HG03135 (cell line): ENCODE results near the gene SLC13A3.

ENCODE experiments used
- ATAC-seq: cut with Tn5 transposase; IDR thresholded peaks from one replicate; pipeline ENCODE4 v1.9.1; 2021; ENCODE audit warnings: mild to moderate bottlenecking, moderate library complexity; ENCODE audit not compliant: unreplicated experiment

The SLC13A3 gene

GRCh38 chr20:46638134-46638897 is 12.9 kb downstream of the SLC13A3 start:
- no peak for ATAC-seq

GRCh38 chr20:46637427-46638133 is 13.7 kb downstream of the SLC13A3 start:
- no peak for ATAC-seq

DNA sequence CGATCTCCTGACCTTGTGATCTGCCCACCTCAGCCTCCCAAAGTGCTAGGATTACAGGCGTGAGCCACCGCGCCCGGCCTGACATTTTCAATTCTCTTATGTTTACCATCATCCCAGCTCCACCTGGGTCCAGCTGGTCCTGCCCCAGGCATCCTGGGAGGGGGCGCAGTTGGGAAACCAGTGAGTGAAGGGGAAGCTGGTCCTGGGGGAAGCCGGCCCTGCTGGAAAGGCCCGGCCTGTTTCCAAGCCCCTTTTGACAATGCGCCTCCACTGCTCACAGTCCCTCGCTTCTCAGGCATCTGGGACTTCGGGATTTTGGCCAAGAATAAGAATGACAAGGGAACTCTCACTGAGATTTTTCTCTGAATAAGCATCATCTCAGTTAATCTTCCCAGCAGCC is 14.2 kb downstream of the SLC13A3 start:
- ATAC-seq: no peak

GRCh38 chr20:46636514-46636913 is 14.7 kb downstream of the SLC13A3 start:
- ATAC-seq: no peak

DNA sequence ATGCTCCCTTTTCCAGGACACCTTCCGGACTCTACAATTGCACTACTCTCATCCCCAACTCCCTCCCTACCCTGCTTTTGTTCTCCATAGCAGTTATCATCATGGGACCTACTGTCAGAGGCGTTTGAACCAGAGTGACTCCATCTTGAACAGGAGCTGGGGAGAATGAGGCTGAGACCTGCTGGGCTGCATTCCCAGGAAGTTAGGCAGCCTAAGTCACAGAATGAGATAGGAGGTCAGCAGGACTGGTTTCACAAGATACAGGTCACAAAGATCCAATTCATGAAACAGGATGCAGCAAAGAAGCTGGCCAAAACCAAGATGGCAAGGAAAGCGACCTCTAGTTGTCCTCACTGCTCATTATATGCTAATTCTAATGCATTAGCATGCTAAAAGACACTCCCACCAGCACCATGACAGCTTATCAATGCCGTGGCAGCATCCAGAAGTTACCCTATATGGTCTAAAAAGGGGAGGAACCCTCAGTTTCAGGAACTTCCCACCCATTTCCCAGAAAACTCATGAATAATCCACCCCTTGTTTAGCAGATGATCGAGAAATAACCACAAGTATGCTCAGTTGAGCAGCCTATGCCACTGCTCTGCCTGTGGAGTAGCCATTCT is 15.6 kb downstream of the SLC13A3 start:
- ATAC-seq: no peak

DNA sequence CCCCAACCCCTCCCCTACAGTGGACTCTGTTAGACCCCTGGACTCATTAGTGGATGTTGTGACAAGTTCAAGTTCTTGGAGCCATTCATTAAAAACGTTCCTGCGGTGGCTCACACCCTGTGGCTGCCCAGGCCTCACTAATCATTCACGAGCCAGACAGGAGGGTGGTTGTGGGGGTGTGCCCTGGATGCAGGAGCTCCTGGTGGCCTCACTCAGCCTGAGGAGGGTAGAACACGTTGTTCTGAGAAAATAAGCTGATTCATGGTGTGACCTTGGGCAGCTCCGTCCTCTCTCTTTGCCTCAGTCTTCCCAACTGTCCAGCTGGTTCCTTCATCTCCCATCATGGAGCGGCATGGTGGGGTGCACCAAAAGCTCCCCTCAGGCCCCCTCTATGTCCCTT is 16.7 kb downstream of the SLC13A3 start:
- no peak for ATAC-seq

- ATAC-seq: no peak
Observed at GRCh38 chr20:46631874-46632446, 19.3 kb downstream of the SLC13A3 start.

GRCh38 chr20:46631212-46631869 is 19.9 kb downstream of the SLC13A3 start:
- no peak for ATAC-seq

DNA sequence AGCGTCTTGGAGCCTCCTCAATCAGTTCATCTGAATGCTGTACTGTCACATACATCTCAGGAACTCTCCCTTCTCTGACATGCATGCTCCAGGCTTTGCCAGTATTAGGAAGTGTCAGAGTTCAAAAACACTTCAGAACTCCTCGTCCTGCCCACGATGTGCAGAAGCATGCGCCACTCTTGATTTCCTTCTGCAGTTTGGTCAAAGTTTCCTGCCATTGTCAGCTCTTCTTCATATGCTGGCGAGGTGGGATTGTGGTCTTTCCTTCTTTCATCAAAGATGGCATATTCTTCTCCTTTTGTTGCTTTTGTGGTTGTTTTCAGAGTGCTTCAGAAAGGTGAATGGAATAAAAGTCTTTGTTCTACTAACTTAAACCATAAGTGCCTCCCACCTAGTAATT is 21.0 kb downstream of the SLC13A3 start:
- no peak for ATAC-seq

DNA sequence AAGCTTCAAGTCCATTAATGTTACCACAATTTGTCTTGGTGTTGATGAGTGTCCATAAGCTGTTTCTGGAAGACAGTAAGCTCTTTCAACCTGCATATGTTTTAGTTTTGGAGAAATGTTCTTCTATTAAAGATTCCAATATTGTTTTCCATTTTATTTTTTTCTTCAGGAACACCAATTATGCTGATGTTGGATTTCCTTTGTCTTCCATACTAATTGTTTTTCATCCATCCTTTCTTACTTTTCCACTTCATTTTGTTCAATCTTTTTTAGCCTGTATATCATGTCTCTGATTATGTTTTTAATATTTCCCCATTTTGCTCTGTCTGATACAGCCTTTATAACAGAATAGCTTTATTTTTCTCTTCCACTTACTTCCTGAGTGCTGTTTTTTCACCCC is 21.9 kb downstream of the SLC13A3 start:
- no peak for ATAC-seq

DNA sequence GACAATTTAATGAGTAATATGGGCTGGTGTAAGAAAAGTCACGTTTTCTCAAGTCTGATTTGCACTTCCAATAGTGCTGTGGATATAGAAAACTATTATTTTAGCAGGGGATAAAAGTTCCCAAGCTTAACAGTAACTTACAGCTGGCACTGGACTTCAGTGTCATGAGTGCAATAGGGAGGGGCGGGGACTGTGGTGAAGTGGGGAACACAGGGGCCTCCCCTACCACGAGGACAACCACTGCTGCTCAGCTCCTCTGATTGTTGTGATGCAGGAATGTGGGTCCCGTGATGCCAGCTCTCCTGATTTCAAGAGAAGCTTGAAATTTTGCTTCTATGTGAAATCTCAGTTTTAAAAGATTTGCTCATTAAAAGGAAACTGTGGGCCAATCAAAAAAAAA is 24.0 kb downstream of the SLC13A3 start:
- ATAC-seq: no peak

GRCh38 chr20:46626758-46627157 is 24.5 kb downstream of the SLC13A3 start:
- no peak for ATAC-seq

DNA sequence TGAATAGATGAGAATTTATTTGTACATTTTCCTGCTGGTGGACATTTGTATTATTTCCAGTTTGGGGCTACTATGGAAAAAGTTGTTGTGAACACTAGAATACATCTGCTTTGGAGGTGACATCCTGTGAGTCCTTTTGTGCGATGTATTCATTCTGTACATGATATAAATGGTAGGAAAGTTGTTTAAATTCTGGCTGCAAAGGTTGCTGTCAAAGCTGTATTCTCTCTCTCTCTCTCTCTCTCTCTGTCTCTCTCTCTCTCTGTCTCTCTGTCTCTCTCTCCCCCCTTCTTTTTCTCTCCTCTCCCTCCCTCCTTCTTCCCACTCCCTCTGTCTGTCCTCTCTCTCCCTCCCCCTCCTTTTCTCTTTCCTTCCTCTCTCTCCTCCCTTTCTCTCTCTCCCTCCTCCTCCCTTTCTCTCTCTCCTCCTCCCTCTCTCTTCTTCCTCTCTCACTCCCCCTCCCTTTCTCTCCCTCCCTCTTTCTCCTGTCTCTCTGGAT is 25.3 kb downstream of the SLC13A3 start:
- no peak for ATAC-seq

DNA sequence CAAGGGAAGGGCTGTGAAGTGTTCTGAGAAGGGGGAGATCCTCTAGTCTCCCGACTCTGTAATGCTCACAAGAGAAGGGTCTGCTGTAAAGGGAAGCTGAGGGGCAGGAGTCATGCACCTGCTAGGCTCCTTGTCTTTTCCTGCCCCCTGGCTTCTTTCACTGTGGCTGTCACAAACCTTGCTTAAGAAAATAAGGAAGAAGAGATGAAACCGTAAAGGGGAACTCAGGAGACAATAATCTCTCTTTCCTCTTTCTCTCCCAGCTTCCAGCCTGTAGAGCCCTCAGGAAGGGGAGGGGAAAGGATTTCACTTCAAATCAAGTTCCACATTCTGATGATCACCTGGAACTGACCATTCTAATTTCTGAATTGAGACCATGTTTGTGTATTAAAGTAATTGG is 26.3 kb downstream of the SLC13A3 start:
- ATAC-seq: no peak

DNA sequence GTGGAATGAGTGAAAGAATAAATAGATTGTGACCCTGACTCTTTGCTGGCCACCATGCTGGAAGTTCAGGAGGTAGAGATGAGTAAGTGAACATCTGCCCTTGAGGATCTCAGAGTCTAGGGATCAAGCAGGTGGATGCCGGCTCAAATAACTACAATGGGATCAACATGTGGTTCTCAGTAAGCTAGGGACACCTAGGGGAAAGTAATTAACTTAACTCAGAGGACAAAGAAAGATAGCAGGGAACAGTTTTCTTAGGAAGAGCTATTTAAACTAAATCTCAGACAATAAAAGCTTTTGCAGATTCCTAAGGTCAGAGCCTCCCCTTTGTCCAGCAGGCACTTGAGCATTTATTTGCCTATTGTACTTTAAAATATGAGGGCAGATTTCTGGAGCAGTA is 29.1 kb downstream of the SLC13A3 start:
- ATAC-seq: no peak

GRCh38 chr20:46621492-46621891 is 29.8 kb downstream of the SLC13A3 start:
- ATAC-seq: no peak

DNA sequence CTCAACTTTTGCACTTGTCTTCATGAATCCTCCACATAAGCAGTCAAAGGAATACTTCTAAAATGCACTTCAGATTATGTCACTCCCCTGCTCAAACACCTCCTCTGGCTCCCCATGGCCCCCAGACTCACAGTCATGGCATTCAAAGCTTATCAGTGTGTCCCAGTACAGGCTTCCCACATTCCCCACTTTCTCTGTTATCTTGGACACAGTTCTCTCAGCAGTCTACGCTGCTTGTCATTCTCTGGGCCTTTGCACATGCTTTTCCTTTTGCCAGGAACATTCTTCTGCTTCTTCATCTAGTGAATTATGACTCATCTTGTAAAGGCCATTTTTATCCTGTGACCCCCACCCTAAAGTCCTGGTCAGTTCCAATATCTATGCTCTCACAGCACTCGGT is 31.8 kb downstream of the SLC13A3 start:
- no peak for ATAC-seq

GRCh38 chr20:46618316-46619100 is 32.8 kb downstream of the SLC13A3 start:
- no peak for ATAC-seq

GRCh38 chr20:46614503-46614902 is 36.8 kb downstream of the SLC13A3 start:
- no peak for ATAC-seq

- ATAC-seq: no peak
Observed at GRCh38 chr20:46610145-46610544, 41.1 kb downstream of the SLC13A3 start.
